Suppressor macrophage treated with lipopolysaccharide for 1 hour (primary cell): Measurements from ENCODE around the gene KCNK7.

Source experiments
- DNase-seq, 3 donors: peaks; one replicate each; pipeline ENCODE4 v3.0.0-alpha.2; 2020 to 2022

The KCNK7 gene

GRCh38 chr11:65610404-65610803 is 14.8 kb upstream of the KCNK7 start:
- DNase-seq = peak in 2 of 3 donors; percentile 32 to 56

- no peak for DNase-seq
These were observed 14.1 kb upstream of the KCNK7 start for GRCh38 chr11:65609665-65610064.

DNA sequence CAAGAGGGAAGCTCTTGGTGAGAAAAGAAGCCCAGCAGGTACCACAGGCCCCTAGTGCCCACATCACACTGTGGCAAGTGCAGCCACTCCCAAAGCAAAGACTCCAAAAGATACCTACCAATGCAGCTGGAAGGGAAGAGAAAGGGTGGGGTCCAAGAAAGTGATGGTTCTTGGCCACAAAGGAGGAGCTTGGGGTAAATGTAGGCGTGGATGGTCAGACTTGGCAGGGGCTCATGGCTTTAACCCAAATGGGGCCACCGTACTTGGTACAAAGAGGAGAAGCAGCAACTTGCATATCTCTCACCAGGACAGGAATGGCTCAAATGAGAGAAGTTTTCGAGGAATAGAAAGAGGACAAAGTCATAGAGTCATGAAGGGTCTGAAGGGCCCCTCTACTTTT is 13.6 kb upstream of the KCNK7 start:
- DNase-seq = no peak

DNA sequence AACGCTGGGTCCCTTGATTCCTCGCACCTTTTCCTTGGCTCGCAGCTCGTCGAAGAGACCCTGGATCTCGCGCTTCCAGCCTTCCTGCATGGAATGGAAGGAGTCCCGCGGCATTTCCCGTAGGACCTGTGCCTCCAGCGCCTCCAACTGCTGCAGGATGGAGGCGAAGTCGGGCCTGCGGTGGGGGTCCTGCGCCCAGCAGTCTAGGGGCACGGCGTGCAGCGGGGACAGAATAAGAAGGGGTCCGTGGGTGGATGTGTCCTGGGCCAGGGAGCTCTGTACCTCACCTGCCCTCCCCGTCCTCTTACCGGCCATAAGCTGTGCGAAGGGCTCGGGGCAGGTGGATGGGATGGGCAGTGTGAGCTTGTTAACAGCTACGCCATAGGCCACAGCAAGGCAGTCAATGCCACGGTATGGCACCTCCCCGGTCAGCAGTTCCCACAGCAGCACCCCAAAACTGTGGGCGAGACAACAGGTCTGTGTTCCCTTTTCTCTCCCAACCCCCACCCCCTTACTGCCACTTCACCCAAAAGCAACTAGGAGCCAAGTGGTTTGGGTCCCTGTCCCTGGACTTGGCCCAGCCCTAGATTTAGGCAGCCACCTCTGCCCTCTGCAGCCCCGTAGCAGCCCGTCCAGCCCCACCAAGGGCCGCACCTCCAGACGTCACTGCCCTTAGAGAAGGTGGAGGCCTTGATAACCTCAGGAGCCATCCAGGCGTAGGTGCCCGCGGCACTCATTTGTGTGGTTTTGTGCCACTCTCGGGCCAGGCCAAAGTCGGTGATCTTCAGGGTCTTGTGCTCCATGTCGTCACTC is 12.2 kb upstream of the KCNK7 start:
- no peak for DNase-seq

DNA sequence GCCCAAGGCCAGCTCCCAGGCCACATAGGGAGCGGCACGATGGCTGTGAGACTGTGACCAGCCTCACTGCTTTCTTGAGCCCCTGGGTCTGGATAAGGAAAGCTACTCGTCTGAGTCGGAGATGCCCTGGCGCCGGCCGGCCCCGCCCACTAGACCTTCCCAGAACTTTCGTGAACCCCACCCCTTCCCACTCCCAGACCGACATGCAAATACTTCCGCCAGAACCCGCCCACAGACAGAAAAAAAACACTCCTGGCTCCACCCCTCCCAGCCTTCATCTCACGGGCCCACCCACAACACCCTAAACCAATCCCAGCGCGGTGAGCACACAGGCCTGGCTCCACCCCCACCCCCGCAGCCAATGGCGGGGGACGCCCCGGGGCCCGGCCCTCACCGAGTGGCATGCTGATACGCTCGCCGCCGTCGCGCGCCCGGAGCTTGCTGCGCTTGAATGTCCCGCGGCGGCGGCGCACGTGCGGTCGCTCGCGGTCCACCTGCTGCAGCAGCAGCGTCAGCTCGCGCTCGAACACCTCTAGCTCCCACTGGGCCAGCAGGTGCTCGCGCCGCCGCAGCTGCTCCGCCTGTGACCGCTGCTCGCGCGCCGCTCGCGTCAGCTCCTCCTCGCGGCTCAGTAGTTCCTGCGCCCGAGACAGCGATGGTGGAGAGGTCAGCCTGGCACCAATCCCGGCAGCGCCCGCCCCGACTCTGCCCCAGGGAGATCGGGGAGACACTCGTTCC is 11.4 kb upstream of the KCNK7 start:
- peak; percentile 29 to 62 (median 57) for DNase-seq

- no peak for DNase-seq
These were observed 8.7 kb upstream of the KCNK7 start for GRCh38 chr11:65604258-65604657.

GRCh38 chr11:65599955-65600246 is 4.3 kb upstream of the KCNK7 start:
- no peak for DNase-seq

DNA sequence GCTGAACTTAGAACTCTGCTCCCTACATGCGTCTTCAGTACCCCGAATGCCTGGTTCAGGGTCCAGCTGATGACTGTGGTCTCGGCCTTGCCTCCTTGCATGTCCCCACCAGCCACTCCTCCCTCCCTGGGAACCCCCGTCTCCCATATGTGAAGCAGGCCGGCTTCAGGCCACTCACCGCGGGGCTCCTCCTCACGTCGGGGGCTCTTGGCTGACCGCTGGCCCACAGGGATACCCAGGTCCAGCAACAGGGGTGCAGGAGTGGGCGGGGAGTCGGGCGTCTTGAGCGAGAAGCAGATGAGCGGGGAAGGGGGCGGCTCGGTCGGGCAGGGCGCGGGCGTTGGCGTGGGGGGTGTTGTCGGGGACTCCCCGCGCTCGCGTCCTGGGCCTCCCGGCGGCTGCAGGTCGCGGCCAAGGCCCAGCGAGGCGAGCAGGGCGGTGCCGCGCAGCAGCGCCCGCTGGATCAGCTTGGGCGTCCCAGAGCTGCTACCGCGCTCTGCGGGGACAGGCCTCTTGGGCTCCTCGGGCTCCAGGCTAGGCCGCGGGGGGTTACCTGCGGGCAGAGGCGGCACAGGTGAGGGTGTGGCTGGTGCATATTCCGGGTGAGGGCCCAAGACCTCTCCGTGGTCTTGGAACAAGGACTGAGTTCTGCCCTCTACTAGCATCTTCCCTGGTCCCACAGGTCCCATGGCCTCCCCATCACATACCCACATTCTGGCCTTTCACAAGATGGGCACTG is 3.8 kb upstream of the KCNK7 start:
- no peak for DNase-seq

DNA sequence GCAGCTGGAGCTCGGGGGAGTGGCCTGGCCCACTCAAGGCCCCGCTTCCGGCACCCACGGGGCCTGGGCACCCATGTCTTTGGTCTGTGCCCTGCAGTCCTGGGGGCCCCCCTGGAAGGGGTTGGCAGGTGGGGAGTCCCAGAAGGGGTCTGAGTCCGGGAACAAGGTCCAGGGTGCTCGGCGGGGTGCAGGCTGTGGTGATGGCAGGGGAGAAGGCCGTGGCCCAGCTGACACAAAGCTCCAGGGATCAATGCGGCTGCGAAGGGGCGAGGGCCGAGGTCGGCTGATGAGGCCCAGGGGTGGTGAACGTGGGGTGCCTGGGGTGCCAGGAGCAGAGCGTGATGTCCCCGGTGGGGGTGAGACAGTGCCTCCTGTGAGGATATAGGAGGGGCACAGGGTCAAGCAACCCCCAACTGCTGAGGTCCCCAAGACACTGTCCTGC is 2.7 kb upstream of the KCNK7 start:
- no peak for DNase-seq

DNA sequence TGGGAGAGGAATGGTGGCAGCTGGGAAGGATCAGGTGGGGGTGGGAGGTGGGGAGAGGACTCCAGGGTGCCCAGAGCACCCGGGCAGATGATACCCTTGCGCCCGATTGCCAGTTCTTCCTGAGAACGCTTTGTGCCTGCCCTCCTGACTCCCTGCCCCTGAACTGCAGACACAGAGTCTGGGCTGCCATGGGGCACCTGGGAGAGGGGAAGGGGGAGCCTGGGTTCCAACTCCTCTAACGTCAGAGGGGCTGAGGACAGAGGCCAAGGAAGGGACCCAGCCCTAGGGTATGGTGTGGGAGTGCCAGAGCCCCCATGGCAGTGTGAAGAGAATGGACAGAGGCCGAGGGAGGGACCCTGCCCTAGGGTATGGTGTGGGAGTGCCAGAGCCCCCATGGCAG is 920 bp upstream of the KCNK7 start:
- DNase-seq = no peak

- DNase-seq = no peak
These were observed 469 bp downstream of the KCNK7 start for GRCh38 chr11:65595131-65595530.

DNA sequence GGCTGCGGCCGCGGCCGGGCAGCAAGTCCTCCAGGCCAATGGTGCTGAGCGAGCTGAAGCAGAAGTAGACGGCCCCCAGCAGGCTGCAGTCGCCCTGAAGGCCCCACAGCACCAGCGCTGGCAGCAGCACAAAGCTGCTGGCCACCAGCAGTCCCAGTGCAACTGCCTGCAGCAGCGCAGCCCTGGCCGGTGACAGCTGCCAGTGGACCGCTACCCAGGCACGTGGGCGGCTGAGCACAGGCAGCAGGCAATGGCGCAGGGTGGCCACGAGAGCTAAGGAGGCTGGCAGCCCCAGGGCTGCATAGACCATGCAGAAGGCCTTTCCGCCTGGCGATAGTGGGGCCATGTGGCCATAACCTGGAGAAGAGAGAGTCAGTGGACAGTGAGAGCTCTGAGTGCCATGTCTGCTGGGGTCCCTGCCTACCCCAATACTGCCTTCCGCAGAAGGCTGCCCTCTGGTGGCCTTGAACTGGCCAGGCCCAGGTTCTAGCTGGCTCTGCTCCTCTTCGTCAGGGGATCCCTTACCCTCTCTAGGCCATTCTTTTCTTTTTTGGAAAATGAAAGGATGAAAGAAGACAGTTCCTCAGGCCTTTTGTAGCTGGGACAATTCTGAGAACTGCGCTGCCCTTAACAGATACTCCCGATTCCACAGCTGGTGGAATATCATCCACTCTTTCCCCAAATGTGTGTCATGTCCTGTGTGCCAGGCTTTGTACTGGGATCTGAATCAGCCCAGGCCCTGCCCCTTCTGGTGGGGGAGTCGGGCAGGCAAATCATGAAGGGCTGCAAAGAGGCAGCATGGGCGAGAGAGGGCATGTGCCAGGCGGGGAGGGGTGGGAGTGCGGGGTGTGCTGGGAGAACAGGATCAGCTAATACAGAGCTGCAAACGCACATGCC is 1.8 kb downstream of the KCNK7 start:
- peak; percentile 56 to 74 (median 63) for DNase-seq

GRCh38 chr11:65592858-65593517 is 2.6 kb downstream of the KCNK7 start:
- DNase-seq = no peak

DNA sequence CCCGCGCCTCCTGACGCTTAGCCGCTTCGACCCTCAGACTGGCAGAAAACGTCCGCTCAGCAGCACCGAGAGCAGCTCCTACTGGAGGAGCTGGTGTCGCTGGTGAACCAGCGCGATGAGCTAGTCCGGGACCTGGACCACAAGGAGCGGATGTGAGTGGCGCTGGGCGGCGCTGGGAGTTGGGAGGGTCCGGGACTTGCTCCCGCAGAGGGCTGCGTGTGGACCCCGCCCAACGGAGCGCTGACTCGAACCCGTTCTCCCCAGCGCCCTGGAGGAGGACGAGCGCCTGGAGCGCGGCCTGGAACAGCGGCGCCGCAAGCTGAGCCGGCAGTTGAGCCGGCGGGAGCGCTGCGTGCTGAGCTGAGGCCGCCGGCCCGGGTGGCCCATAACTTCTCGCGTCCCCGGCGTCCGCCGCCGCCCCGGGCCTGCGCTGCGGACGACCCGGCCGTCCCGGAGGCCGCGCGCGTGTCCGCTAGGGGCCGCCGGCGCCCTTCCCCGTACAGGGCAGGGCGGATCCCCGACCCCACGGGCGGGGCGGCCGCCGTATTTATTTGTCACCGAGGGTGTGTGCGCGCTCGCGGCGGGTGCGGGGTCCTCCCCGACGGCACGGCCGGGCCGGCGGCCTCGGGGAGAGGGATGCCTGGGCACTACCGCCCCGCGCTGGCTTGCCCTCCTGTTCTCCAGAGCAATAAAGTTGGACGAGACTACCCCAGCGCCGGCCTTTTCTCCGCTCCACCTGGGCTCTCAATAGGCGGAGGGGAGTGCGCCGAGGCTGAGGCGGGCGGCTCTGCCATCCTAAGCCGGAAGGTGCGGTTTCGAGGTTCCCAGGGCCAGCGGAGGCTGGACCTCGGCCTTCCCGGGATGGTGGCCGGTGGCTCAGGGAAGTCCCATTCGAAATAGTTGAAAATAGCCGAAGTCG is 3.4 kb downstream of the KCNK7 start:
- no peak for DNase-seq

DNA sequence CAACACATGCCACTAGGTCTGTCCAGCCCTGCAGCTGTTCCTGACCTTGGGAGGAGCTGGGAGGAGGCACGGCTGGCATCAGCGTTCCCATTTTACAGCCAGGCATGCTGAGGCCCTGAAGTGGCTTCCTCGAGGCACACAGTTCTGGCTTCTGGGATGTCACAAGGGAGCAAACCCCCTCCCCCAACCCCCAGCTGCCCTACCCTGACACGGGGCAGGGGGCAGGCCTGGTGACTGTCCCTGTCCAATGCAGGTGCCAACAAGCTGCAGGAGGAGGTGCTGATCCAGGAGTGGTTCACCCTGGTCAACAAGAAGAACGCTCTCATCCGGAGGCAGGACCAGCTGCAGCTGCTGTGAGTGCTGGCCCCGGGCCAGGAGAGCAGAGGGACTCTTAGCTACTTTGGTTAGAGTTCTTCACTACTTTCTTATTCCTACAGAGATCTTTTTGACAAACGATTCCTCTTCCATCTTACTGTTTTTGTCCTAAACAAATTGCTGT is 5.3 kb downstream of the KCNK7 start:
- DNase-seq = no peak

DNA sequence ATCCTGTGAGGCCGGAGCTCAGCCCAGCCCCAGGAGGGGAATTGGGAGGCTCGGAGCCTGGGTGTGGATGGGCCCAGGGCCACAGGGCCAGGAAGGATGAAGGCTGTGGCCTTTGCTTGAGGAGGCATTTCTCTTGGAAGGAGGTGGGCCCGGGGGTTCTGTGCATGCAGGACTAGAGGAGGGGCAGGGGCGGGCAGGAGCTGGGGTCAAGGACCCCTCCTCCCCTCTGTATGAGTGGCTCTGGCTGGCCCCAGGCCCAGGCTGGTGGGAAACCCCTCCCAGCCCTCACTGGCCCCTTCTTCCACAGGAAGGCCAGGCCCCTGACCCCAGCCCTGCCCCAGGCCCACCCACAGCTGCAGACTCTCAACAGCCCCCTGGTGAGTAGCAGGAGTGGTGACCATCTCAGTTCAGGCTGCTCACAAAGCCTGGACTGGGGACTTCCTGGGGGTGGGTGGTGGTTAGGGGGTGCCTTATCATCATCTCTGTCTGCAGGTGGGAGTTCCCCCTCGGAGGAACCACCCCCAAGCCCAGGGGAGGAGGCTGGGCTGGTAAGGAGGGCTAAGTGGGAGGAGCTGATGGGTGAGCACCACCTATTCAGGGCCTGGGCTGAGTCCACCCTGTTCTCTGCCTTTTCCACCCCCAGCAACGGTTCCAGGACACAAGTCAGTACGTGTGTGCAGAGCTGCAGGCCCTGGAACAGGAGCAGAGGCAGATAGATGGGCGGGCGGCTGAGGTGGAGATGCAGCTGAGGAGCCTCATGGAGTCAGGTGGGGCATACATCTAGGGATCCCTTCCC is 6.0 kb downstream of the KCNK7 start:
- DNase-seq = no peak

DNA sequence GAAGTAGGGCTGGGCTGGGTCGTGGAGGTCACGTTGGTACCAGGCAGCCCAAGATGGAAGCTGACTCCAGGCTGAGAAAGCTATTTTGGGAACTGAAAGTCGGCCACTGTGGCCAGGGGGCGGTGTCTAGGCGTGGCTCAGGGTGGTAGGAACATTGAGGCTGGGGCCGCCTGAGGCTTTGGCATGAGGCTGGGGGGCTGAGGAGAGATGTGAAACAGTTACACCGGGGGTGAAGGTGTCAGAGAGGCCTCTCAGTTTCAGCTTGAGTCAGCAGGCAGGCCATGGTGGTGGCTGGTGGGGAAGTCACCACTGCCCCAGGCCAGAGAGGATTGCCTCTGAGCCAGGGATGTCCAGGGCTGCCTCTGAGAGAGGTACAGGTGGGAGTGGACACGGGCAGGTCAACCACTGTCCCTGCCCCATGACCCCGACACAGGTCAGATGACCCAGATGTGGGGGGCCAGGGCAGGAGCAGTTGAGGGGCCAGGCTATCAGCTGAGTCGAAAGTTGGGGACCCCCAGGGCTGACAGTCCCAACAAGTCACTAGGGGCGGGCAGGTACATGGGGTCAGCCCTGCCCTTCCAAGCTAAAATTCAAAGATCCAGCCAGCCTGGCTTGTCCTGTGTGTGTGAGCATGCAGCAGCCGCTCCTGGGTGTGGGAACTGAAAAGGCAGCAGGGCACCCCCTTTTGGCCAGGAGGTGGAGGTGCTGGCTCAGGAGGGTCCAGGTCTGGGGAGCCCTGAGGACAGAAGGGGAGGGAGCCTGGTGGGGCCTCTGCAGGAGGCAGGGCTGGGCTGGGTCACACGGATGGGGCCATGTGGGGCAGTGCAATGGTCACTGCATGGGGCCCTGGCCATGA is 7.2 kb downstream of the KCNK7 start:
- peak; percentile 75 to 80 (median 75) for DNase-seq

- peak in 2 of 3 donors; percentile 49 to 50 for DNase-seq
These were observed 8.9 kb downstream of the KCNK7 start for GRCh38 chr11:65586676-65587075.

- no peak for DNase-seq
These were observed 9.4 kb downstream of the KCNK7 start for GRCh38 chr11:65586247-65586630.
